HG03280 (cell line): ENCODE data around the gene HNRNPF.

Experiments
- ATAC-seq: cut with Tn5 transposase; IDR thresholded peaks from one replicate; pipeline ENCODE4 v1.9.1; 2021; ENCODE audit warnings: mild to moderate bottlenecking, moderate library complexity; ENCODE audit not compliant: unreplicated experiment

The HNRNPF gene

GRCh38 chr10:43383204-43383971, 25.6 kb downstream of the HNRNPF start:
- ATAC-seq = no peak

DNA sequence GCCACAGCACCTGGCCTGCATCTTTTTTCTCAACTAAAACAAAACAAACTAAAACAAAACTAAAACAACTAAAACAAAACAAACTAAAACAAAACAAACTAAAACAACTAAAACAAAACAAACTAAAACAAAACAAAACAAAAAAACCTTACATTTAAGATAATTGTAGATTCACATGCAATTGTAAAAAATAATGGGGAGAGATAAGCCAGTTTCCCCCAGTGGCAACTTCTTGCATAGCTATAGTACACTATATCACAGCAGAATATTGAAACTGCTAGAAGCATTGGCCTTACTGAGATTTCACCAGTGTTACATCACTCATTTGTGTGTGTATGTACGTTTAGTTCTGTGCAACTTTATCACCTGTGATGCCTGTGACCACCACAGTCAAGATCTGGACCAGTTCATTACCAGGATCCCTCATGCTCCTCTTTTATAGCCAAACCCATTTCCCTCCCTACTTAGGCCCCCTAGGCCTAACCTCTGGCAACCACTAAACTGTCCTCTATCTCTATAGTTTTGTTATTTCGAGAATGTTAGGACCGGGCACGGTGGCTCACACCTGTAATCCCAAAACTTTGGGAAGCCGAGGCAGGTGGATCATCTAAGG, 28.3 kb downstream of the HNRNPF start:
- no peak for ATAC-seq

GRCh38 chr10:43377424-43377883, 31.5 kb downstream of the HNRNPF start:
- ATAC-seq = no peak

GRCh38 chr10:43376828-43377423, 32.1 kb downstream of the HNRNPF start:
- no peak for ATAC-seq

DNA sequence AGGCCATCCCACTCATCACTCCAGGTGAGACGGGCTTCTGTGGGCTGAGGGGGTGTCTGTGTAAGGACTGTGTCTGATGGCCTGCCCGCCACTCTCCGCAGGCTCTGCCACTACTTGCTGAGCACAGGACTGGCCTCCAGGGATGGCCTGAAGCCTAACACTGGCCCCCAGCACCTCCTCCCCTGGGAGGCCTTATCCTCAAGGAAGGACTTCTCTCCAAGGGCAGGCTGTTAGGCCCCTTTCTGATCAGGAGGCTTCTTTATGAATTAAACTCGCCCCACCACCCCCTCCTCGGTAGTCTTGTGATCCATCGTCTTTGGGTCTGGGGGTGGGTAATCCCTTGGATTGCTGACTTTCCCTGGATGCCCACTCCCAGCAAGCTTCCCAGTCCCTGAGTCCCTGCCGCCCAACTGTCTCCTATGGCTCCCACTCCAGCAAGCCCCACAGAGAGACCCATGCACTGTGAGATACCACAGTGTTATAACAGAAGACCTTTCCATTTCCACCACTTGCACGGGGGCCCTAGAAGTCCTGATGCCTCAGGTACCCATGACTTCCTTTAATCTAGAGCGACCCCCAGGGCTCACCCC, 32.8 kb downstream of the HNRNPF start:
- ATAC-seq = no peak

DNA sequence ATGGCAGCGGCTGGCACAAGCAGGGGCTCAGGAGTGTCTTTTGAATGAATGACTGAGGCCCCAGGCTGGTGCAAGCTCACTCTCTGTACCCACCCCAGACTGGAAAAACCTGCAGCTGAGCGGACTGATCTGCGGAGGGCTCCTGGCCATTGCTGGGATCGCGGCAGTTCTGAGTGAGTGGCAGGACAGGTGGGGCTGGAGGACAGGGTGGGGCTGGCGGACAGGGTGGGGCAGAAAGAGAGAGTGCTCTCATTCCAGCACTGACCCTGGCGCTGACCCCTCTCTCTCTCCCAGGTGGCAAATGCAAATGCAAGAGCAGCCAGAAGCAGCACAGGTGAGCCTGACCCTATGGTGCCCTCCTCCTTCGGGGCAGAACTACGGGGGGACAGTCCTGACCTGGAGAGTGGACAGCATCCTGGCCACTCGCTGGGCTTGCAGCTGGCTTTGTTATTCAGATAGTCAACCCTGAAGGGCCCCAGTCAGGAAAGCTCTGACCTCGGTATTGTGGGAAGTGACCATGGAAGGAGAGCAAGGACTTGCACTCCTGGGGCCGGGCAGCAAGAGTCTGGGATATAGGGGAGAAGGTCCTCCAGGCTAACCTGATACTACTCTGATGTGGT, 33.5 kb downstream of the HNRNPF start:
- ATAC-seq = no peak

DNA sequence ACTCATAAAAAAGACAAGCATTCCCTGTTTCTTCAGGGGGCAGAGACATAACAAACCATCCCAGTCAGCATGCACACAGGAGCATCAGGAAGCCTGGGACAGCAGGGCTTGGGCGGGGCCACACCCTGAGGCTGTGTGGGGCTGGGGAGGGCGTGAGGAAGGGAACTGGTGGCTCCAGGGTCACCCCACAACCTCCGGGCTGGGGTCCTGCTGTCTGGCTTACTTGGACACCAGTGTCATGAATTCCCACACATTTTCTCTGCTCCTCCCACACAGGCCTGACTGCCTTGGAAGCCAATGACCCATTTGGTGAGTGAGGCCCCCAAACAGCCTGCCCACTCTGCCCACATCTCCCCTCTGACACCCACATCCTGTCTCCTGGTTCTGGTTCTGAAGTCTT, 34.8 kb downstream of the HNRNPF start:
- no peak for ATAC-seq

DNA sequence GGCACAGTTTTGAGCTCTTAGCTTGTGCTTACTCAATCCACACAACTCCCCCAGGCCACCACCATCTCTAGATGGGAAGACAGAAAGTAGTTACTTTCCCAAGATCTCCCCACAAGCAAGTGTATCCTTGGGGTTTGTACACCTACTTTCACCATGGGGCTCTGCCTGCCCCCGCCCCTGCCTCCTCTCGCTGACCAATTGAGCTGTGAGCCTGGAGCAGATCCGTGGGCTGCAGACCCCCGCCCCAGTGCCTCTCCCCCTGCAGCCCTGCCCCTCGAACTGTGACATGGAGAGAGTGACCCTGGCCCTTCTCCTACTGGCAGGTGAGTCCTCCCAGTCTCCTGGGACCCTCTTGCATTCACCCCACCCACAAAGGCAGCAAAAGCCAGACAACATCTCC, 35.5 kb downstream of the HNRNPF start:
- no peak for ATAC-seq

DNA sequence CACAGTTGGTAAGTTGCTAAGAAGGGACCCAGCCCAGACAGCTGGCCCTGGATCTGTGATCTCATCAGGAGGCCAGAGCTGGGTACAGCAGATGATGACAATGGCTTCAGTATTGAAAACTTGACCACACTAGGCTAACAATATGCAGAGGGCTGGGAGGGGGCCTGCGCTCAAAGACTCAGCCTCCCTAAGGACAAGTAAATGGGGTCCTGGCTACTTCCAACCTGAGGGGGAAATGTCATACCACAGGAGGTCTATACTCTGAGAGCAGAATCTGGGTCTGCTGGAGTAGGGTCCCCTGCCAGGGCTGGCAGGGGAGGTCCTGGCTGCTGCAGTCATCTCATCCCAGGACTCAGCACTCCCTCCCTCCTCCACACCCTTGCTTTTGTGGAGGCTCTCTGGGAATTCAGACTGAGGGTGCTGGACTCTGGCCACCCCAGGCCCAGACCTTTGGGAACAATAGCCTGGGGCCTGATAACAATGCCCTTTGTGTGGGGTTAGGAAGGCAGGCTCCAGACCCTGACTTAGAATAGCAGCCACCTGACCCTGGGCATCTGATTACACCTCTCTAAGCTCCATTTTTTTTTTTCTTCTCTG, 36.1 kb downstream of the HNRNPF start:
- no peak for ATAC-seq

DNA sequence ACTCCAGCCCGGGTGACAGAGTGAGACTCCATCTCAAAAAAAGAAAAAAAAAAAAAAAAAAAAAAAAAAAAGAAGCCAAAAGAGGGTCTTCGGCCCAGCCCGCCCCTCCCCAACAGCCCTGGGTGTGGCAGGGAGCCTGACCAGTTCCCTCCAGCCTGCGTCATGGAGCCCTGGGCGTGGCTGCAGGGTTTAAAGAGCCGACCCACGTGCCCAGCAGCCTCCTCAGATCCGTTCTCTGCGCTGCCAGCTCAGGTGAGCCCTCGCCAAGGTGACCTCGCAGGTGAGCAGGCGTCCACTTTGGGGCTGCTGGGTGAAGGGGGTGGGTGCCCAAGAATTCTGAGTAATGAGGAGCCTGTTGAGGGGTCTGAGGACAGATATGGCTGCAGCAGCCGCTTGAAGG, 37.6 kb downstream of the HNRNPF start, which contains the start of gene FXYD4:
Gene FXYD4 (plus strand): TSS at position 219 of the 400 bp plus-strand sequence. CDS start 2,111 bp downstream, outside the sequence.
- ATAC-seq = no peak

GRCh38 chr10:43370671-43371215, 38.2 kb downstream of the HNRNPF start:
- no peak for ATAC-seq

DNA sequence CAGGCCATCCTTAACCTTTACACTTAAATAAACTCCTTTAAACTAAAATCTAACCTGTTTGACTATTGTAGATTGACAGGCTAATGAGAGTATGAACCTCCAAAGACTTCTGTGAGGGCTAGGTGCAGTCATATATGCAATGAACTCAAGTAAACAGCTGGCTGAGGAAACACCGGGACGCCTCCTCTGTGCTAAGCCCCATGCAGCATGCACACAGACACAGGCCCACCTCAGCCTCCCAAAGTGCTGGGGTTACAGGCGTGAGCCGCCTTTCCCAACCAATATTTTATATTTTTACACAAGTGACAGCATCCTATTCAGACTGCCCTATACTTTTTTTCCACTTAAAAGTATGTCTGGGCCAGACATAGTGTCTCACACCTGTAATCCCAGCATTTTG, 39.1 kb downstream of the HNRNPF start:
- ATAC-seq = no peak

- no peak for ATAC-seq
Observed at GRCh38 chr10:43365001-43365400, 44.0 kb downstream of the HNRNPF start.

DNA sequence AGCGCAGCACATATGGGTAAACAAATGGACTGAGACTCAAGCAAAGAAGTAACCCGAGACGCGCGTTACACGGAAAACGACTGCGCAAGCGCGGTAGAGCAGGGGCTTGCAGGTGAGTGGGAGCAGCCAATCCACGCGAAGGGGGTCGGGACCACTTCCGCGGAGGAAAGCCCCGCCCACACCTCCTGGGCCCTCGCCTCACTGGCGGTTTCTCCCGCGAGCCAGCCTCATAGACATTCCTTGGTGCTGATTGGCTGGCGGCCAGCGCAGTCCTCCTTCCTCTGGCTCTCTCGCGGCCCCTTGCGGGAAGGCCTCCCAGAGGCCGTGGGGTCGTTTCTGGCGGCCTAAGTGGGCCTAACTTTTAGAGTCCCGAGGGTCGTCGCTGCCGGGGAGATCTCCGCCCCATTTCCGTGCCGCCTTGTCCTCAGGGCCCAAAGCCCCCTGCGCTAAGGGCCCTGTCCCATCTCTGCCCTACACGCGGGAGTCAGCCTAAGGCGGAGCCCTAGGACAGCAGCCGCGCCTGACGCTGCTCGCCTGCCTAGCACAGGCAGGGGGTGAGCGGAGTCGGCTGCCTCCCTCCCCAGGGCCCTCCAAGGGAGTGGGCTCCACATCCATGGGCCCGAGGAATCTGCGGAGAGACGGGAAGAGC, 46.7 kb downstream of the HNRNPF start:
- ATAC-seq = peak; percentile 97

DNA sequence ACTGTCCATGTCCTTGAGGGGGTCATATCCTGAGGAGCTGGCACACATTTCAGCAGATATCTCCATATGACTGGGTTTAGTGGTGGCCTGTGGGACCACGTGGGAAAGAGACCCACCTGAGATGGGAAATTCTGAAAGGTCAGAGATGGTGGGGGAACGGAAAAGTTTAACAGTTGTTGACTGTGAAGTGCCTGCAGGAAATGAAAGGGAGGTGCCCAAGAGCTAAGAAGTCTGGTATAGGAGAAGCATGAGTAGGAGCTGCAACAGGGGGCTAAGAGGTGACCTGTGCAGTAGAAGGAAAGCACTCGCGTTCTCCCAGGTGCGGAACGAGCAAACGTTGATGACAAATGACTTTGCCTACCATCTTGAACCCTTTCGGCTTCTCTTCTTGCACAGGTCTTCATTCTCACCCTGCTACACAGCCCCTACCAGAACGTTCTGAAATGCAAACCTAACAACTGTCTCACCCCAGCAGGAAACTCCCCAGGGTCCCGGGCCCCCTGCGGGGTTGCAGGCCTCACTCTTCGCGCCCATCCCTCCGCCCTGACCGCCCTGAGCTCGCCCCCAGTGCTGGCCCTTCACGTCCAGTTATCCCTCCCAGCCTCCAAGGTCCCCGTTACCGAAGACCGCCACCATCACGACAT, 47.3 kb downstream of the HNRNPF start:
- ATAC-seq = peak; percentile 0

DNA sequence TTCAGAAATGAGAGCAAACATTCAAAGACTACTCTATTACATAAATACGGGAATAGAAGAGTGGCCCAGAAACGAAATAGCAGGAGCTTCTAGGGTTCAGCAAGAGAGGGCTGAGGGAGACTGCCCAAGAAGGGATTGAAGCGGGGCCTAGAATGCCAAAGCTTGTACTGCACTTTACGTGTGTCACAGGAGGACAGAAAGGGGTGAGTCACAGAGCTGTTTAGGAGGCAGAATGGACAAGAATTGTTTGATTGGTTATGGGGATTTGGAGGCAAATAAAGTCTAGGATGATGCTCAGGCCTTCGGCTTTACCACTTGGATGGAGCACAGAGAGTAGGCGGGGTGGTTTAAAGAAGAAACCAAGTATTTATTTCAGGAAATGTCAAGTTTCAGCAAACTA, 48.9 kb downstream of the HNRNPF start:
- ATAC-seq = no peak

DNA sequence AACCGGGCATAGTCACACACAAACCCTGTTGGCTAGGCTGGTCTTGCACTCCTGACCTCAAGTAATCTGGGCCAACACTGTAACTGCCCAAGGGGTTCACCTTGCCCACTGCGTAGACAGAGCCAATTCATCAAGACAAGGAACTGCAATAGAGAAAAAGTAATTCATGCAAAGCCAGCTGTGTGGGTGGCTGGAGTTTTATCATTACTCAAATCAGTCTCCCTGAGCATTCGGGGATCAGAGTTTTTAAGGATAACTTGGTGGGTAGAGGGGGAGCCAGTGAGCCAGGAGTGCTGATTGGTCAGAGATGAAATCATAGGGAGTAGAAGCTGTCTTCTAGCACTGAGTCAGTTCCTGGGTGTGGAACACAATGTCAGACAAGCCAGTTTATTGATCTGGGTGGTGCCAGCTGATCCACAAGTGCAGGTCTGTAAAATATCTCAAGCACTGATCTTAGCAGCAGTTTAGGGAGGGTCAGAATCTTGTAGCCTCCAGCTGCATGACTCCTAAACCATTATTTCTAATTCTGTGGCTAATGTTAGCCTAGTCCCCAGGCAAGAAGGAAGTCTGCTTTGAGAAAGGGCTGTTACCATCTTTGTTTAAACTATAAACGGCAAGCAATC, 53.1 kb downstream of the HNRNPF start:
- ATAC-seq = no peak

- no peak for ATAC-seq
Observed at GRCh38 chr10:43354879-43355380, 54.1 kb downstream of the HNRNPF start.

DNA sequence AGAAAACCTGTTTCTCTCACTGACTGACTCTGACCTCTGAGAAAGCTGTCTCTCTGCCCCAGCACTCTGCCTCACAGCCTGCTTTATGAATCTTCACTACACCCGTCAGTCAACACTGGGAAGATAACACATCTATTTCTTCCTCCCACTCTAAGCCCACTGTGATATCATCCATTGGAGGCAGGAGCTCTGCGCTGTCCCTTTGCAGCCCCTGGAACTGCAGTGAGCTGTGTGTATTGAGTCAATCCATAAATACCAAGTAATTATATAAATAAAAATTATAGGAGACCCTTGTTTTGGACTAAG, 54.7 kb downstream of the HNRNPF start:
- ATAC-seq = no peak
